PFSK-1 (cell line): ENCODE measurements around the gene CALML3.

Experiments
- FOXP2 ChIP-seq: optimal IDR thresholded peaks from 2 replicates; pipeline ENCODE3; 2011; ENCODE audit warnings: borderline replicate concordance, control low read depth, inconsistent platforms; ENCODE audit not compliant: insufficient read depth; ENCODE audit errors: extremely low read length, extremely low read depth
- POLR2AphosphoS5 ChIP-seq: IDR thresholded peaks from 2 replicates; pipeline ENCODE4 v1.6.1; 2012; ENCODE audit warnings: low read depth, mild to moderate bottlenecking, control low read depth, low read length, moderate library complexity
- REST ChIP-seq, 2 experiments: IDR thresholded peaks; 2 replicates each; pipeline versions ENCODE4 v1.6.1 to v1.8.0; 2011 to 2012; ENCODE audit warnings: low read depth in 2 of 2, low read length in 2 of 2, control low read depth in 1 of 2, inconsistent platforms in 1 of 2, mild to moderate bottlenecking in 1 of 2, moderate library complexity in 1 of 2; ENCODE audit not compliant: insufficient read depth in 1 of 2
- SIN3A ChIP-seq: IDR thresholded peaks from 2 replicates; pipeline ENCODE4 v1.6.1; 2012; ENCODE audit warnings: mild to moderate bottlenecking, low read length, moderate library complexity, borderline replicate concordance; ENCODE audit not compliant: insufficient read depth
- TAF1 ChIP-seq: IDR thresholded peaks from 2 replicates; pipeline ENCODE4 v1.6.1; 2012; ENCODE audit warnings: low read length, control low read depth, borderline replicate concordance; ENCODE audit not compliant: insufficient read depth

Gene CALML3

GRCh38 chr10:5496261-5497250 lies 28.2 kb upstream of the CALML3 start:
- TF ChIP-seq REST (IDR thresholded peaks at IDR 0.05; ENCODE audit: insufficient read depth in 1 of 2, low read depth in 2 of 2, low read length in 2 of 2) (no peak), POLR2AphosphoS5 (no peak), FOXP2 (no peak), SIN3A (no peak), TAF1 (no peak)

- TF ChIP-seq SIN3A (no peak), TAF1 (no peak), REST (IDR thresholded peaks at IDR 0.05; ENCODE audit: insufficient read depth in 1 of 2, low read depth in 2 of 2, low read length in 2 of 2) (no peak), FOXP2 (no peak), POLR2AphosphoS5 (no peak)
These were observed 27.5 kb upstream of the CALML3 start for GRCh38 chr10:5497289-5497688.

- TF ChIP-seq FOXP2 (no peak), TAF1 (no peak), REST (IDR thresholded peaks at IDR 0.05; ENCODE audit: insufficient read depth in 1 of 2, low read depth in 2 of 2, low read length in 2 of 2) (no peak), SIN3A (no peak), POLR2AphosphoS5 (no peak)
These were observed 26.6 kb upstream of the CALML3 start for GRCh38 chr10:5497948-5498730.

- no peak for TF ChIP-seq SIN3A
- no peak for TF ChIP-seq REST (IDR thresholded peaks at IDR 0.05; ENCODE audit: insufficient read depth in 1 of 2, low read depth in 2 of 2, low read length in 2 of 2)
- no peak for TF ChIP-seq POLR2AphosphoS5
These were observed 25.8 kb upstream of the CALML3 start for GRCh38 chr10:5498791-5499492.
